HCT116 (cell line): ENCODE measurements around the gene PLCH2. TPM values are rescaled to one million over a fixed set of nuclear protein-coding genes. Genes with fewer than 3 reads are reported as not detected.

Source experiments
- ATAC-seq: fragments of 200-7000 bp; cut with Tn5 transposase; 2 replicates; pipeline ENCODE4 v1.9.1; 2020; ENCODE audit warnings: mild to moderate bottlenecking, moderate library complexity
- BruUV-seq: library from RNA; stranded (reverse); fragments of 400-500 nt; replicated peaks from 2 replicates; lab custom pipeline; 2021; lab: Mats Ljungman, UMichigan
- CTCF ChIA-PET: fragments of 300-600 bp; sonication (Branson Sonifier 250); formaldehyde crosslinking; loops from one replicate; lab custom pipeline; 2021; ENCODE audit warnings: antibody characterized with exemption; lab: Charles Lee
- POLR2A ChIA-PET: fragments of 300-600, 350-600 bp; sonication (Branson Sonifier 250); formaldehyde crosslinking; loops from one replicate; lab custom pipeline; 2021; ENCODE audit warnings: antibody characterized with exemption; lab: Charles Lee
- RAD21 ChIA-PET, 2 experiments: fragments of 300-600 bp; sonication (Branson Sonifier 250); formaldehyde crosslinking; loops; one replicate each; lab custom pipeline; 2023; ENCODE audit warnings: low total read pairs in 2 of 2; ENCODE audit not compliant: uncharacterized antibody in 2 of 2, unreplicated experiment in 2 of 2, low non-redundant PET in 1 of 2; lab: Charles Lee
- DNase-seq: peaks from one replicate; pipeline ENCODE4 v3.0.0-alpha.2; 2010; ENCODE audit warnings: low read depth, low spot score
- H2AFZ ChIP-seq: fragments of 200-600 bp; shearing (Covaris generic), sonication (generic); 2 replicates; pipeline ENCODE4 v1.6.1; 2017; ENCODE audit warnings: low read depth, mixed run types, mixed read lengths, antibody characterized with exemption, low read length; ENCODE audit not compliant: poor library complexity, severe bottlenecking
- H3K27ac ChIP-seq: 2 replicates; pipeline ENCODE4 v1.5.1; 2012; ENCODE audit warnings: low read depth, low read length
- H3K27me3 ChIP-seq: fragments of 200-600 bp; sonication (generic); 2 replicates; pipeline ENCODE4 v1.6.1; 2016; ENCODE audit warnings: mixed run types, low read length, mixed read lengths; ENCODE audit not compliant: insufficient read depth
- H3K36me3 ChIP-seq, 2 experiments: fragments of 200-500 bp in 1 of 2; fragments of 200-600 bp in 1 of 2; sonication (Bioruptor generic) in 1 of 2; sonication (generic) in 1 of 2; 2 replicates each; pipeline versions ENCODE4 v1.5.1 to v1.6.1; 2014 to 2016; ENCODE audit warnings: low read length in 2 of 2, inconsistent platforms in 1 of 2, mixed read lengths in 1 of 2, mixed run types in 1 of 2; ENCODE audit not compliant: insufficient read depth in 2 of 2, control insufficient read depth in 1 of 2
- H3K4me1 ChIP-seq, 2 experiments: fragments of 200-600 bp in 1 of 2; sonication (generic) in 1 of 2; 2 replicates each; pipeline versions ENCODE4 v1.5.1 to v1.6.1; 2012 to 2017; ENCODE audit warnings: low read length in 2 of 2, inconsistent platforms in 1 of 2, mild to moderate bottlenecking in 1 of 2, mixed read lengths in 1 of 2, mixed run types in 1 of 2, moderate library complexity in 1 of 2; ENCODE audit not compliant: insufficient read depth in 2 of 2, control insufficient read depth in 1 of 2
- H3K4me2 ChIP-seq: fragments of 200-600 bp; sonication (generic); 2 replicates; pipeline ENCODE4 v1.6.1; 2017; ENCODE audit warnings: mixed run types, low read length, mixed read lengths
- H3K4me3 ChIP-seq, 2 experiments: fragments of 200-600 bp in 1 of 2; sonication (generic) in 1 of 2; replicated peaks in 1 of 2; 2 replicates each; pipeline ENCODE4 v1.5.1; 2011 to 2016; ENCODE audit warnings: low read length in 2 of 2, control low read depth in 1 of 2, low read depth in 1 of 2, mild to moderate bottlenecking in 1 of 2, mixed read lengths in 1 of 2, mixed run types in 1 of 2
- H3K79me2 ChIP-seq: fragments of 200-600 bp; sonication (generic); 2 replicates; pipeline ENCODE4 v1.6.1; 2017; ENCODE audit warnings: mild to moderate bottlenecking, mixed run types, low read length, moderate library complexity, mixed read lengths; ENCODE audit not compliant: insufficient read depth
- H3K9ac ChIP-seq: fragments of 200-600 bp; sonication (generic); 2 replicates; pipeline ENCODE4 v1.6.1; 2016; ENCODE audit warnings: low read length, mixed read lengths
- H3K9me2 ChIP-seq: fragments of 200-600 bp; sonication (generic), shearing (Covaris generic); 2 replicates; pipeline ENCODE4 v1.6.1; 2017; ENCODE audit warnings: mixed run types, mild to moderate bottlenecking, moderate library complexity; ENCODE audit not compliant: insufficient read depth
- H3K9me3 ChIP-seq, 2 experiments: fragments of 200-500 bp in 1 of 2; fragments of 200-600 bp in 1 of 2; sonication (Bioruptor generic) in 1 of 2; sonication (generic) in 1 of 2; 2 replicates each; pipeline ENCODE4 v1.6.1; 2014 to 2017; ENCODE audit warnings: low read length in 2 of 2, mixed read lengths in 2 of 2, inconsistent platforms in 1 of 2, low read depth in 1 of 2, mild to moderate bottlenecking in 1 of 2, mixed run types in 1 of 2, moderate library complexity in 1 of 2; ENCODE audit not compliant: control insufficient read depth in 1 of 2, insufficient read depth in 1 of 2
- H4K20me1 ChIP-seq: fragments of 200-600 bp; sonication (generic), shearing (Covaris generic); 2 replicates; pipeline ENCODE4 v1.6.1; 2017; ENCODE audit warnings: mixed run types, mild to moderate bottlenecking, moderate library complexity; ENCODE audit not compliant: insufficient read depth
- CBX3 ChIP-seq: IDR thresholded peaks from 2 replicates; pipeline ENCODE4 v1.6.1; 2012; ENCODE audit warnings: low read depth
- CEBPB ChIP-seq: IDR thresholded peaks from 2 replicates; pipeline ENCODE4 v1.6.1; 2012; ENCODE audit warnings: low read depth
- CTCF ChIP-seq, 3 experiments: fragments of 200-600 bp in 1 of 3; sonication (generic) in 1 of 3; IDR thresholded peaks in 2 of 3; conservative IDR thresholded peaks in 1 of 3; 2 replicates each; pipeline ENCODE4 v1.5.1; 2012 to 2017; ENCODE audit warnings: low read depth in 2 of 3, low read length in 2 of 3, antibody characterized with exemption in 1 of 3, borderline replicate concordance in 1 of 3, control low read depth in 1 of 3, mild to moderate bottlenecking in 1 of 3, mixed read lengths in 1 of 3, mixed run types in 1 of 3, moderate library complexity in 1 of 3; ENCODE audit not compliant: insufficient read depth in 1 of 3
- EGR1 ChIP-seq: IDR thresholded peaks from 2 replicates; pipeline ENCODE4 v1.6.1; 2012; ENCODE audit warnings: low read depth
- ELF1 ChIP-seq: IDR thresholded peaks from 2 replicates; pipeline ENCODE4 v1.6.1; 2012; ENCODE audit warnings: low read depth, borderline replicate concordance
- EZH2phosphoT487 ChIP-seq: fragments of 200-600 bp; IDR thresholded peaks from 2 replicates; pipeline ENCODE4 v1.6.1; 2018; ENCODE audit warnings: antibody characterized with exemption, borderline replicate concordance
- FOSL1 ChIP-seq: IDR thresholded peaks from 2 replicates; pipeline ENCODE4 v1.6.1; 2012; ENCODE audit warnings: low read depth
- JUND ChIP-seq: IDR thresholded peaks from 2 replicates; pipeline ENCODE4 v1.6.1; 2012
- POLR2A ChIP-seq: IDR thresholded peaks from 2 replicates; pipeline ENCODE4 v1.7.0; 2011; ENCODE audit warnings: borderline replicate concordance; ENCODE audit not compliant: insufficient read depth, insufficient read length; ENCODE audit errors: extremely low read depth
- POLR2AphosphoS5 ChIP-seq: IDR thresholded peaks from 2 replicates; pipeline ENCODE4 v1.6.1; 2011; ENCODE audit warnings: mild to moderate bottlenecking, low read depth, low read length, moderate library complexity
- RAD21 ChIP-seq: IDR thresholded peaks from 2 replicates; pipeline ENCODE4 v1.6.1; 2012; ENCODE audit warnings: low read depth, mild to moderate bottlenecking
- SIN3A ChIP-seq: IDR thresholded peaks from 2 replicates; pipeline ENCODE4 v1.6.1; 2012; ENCODE audit warnings: low read depth
- TCF7L2 ChIP-seq: IDR thresholded peaks from 2 replicates; pipeline ENCODE4 v1.7.0; 2011; ENCODE audit warnings: borderline replicate concordance, inconsistent platforms; ENCODE audit not compliant: insufficient read depth, insufficient read length; ENCODE audit errors: extremely low read depth
- YY1 ChIP-seq: IDR thresholded peaks from 2 replicates; pipeline ENCODE4 v1.6.1; 2011; ENCODE audit warnings: low read length, low read depth, moderate library complexity, mild to moderate bottlenecking; ENCODE audit not compliant: insufficient replicate concordance; ENCODE audit errors: extremely low read depth
- ZBTB33 ChIP-seq: IDR thresholded peaks from 2 replicates; pipeline ENCODE4 v1.6.1; 2011; ENCODE audit warnings: mild to moderate bottlenecking, low read length, moderate library complexity; ENCODE audit not compliant: insufficient replicate concordance; ENCODE audit errors: extremely low read depth
- ZFX ChIP-seq: fragments of 450-650 bp; IDR thresholded peaks from 2 replicates; pipeline ENCODE4 v1.6.1; 2017
- intact Hi-C: fragments of 100-400 bp; cut with micrococcal nuclease; formaldehyde crosslinking; loops from 2 replicates; pipeline ENCODE4 v1.10.0; 2022
- total RNA-seq: library from RNA; stranded (reverse); gene quantifications from one replicate; pipeline ENCODE4 v1.2.1, GENCODE V29; 2021; ENCODE audit not compliant: unreplicated experiment
- TF ChIP-seq, protein P1 (sequence below): IDR thresholded peaks from 2 replicates; pipeline ENCODE4 v1.6.1; 2012
- TF ChIP-seq, protein P2 (sequence below): IDR thresholded peaks from 2 replicates; pipeline ENCODE4 v1.6.1; 2012
- TF ChIP-seq, protein P3 (sequence below): IDR thresholded peaks from 2 replicates; pipeline ENCODE4 v1.6.1; 2012; ENCODE audit warnings: low read depth

The PLCH2 gene
- total RNA-seq, 1 experiment from 2014 or later, result 2.0 TPM

GRCh38 chr1:2431103-2431502, 45.0 kb upstream of the PLCH2 start:
- ChIA-PET RAD21 (no interaction called here), CTCF (no interaction called here), POLR2A (no interaction called here)
- Histone ChIP-seq H3K4me2 (no peak overlapping the region), H3K9me2 (no peaks in the 10 kb centered on the region), H3K27me3 (peaks cover 7% of the 10 kb centered on the region; the same call in 1 of the 2 replicates), H3K9me3 (peaks cover 3 to 9% of the 10 kb centered on the region in 2 experiments; a peak in 2 of 4 replicates), H3K27ac (no peak overlapping the region), H3K4me1 (no peaks in the 10 kb centered on the region), H3K9ac (no peak overlapping the region), H4K20me1 (no peaks in the 10 kb centered on the region), H3K36me3 (no peaks in the 10 kb centered on the region), H2AFZ (no peak overlapping the region), H3K4me3 (no peak overlapping the region), H3K79me2 (no peaks in the 10 kb centered on the region)
- no peak for DNase-seq
- intact Hi-C loops, result no loop called here
- no peak for ATAC-seq
- no TSS peak for BruUV-seq
- TF ChIP-seq CEBPB, result no peak
- TF ChIP-seq POLR2A, result no peak
- no peak for TF ChIP-seq POLR2AphosphoS5
- TF ChIP-seq FOSL1, result no peak
- no peak for TF ChIP-seq ZBTB33
- TF ChIP-seq EZH2phosphoT487, result no peak
- no peak for TF ChIP-seq EGR1
- no peak for TF ChIP-seq JUND
- no peak for TF ChIP-seq TCF7L2
- no peak for TF ChIP-seq SIN3A
- TF ChIP-seq YY1, result no peak
- TF ChIP-seq ELF1, result no peak
- TF ChIP-seq, protein P1, sequence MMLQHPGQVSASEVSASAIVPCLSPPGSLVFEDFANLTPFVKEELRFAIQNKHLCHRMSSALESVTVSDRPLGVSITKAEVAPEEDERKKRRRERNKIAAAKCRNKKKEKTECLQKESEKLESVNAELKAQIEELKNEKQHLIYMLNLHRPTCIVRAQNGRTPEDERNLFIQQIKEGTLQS, result no peak
- TF ChIP-seq, protein P2, sequence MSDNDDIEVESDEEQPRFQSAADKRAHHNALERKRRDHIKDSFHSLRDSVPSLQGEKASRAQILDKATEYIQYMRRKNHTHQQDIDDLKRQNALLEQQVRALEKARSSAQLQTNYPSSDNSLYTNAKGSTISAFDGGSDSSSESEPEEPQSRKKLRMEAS, result no peak
- TF ChIP-seq ZFX, result no peak
- no peak for TF ChIP-seq CBX3
- TF ChIP-seq CTCF (IDR thresholded peaks at IDR 0.05 in 2 of 3, conservative IDR thresholded peaks at IDR 0.05 in 1 of 3; ENCODE audit: borderline replicate concordance in 1 of 3, insufficient read depth in 1 of 3, low read depth in 2 of 3, low read length in 2 of 3), result no peak
- TF ChIP-seq RAD21, result no peak
- TF ChIP-seq, protein P3, sequence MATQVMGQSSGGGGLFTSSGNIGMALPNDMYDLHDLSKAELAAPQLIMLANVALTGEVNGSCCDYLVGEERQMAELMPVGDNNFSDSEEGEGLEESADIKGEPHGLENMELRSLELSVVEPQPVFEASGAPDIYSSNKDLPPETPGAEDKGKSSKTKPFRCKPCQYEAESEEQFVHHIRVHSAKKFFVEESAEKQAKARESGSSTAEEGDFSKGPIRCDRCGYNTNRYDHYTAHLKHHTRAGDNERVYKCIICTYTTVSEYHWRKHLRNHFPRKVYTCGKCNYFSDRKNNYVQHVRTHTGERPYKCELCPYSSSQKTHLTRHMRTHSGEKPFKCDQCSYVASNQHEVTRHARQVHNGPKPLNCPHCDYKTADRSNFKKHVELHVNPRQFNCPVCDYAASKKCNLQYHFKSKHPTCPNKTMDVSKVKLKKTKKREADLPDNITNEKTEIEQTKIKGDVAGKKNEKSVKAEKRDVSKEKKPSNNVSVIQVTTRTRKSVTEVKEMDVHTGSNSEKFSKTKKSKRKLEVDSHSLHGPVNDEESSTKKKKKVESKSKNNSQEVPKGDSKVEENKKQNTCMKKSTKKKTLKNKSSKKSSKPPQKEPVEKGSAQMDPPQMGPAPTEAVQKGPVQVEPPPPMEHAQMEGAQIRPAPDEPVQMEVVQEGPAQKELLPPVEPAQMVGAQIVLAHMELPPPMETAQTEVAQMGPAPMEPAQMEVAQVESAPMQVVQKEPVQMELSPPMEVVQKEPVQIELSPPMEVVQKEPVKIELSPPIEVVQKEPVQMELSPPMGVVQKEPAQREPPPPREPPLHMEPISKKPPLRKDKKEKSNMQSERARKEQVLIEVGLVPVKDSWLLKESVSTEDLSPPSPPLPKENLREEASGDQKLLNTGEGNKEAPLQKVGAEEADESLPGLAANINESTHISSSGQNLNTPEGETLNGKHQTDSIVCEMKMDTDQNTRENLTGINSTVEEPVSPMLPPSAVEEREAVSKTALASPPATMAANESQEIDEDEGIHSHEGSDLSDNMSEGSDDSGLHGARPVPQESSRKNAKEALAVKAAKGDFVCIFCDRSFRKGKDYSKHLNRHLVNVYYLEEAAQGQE, result no peak
